Uterus (tissue), 4 donors: Measurements from ENCODE around the gene HLA-DQB1. TPM values are rescaled to one million over a fixed set of nuclear protein-coding genes. Genes with fewer than 3 reads are reported as not detected.
A peak's percentile ranks its signal among the peaks of the same experiment; 100 is the strongest.

ENCODE experiments used
- DNase-seq, 2 donors: peaks; one replicate each; pipeline ENCODE4 v3.0.0-alpha.2; 2019 to 2020
- H3K27ac ChIP-seq, 2 donors: fragments of 200-600 bp; sonication (generic); 1 replicate in 1 of 2; 2 replicates in 1 of 2; pipeline ENCODE4 v1.5.1; 2016 to 2018
- H3K27me3 ChIP-seq, 2 donors: fragments of 200-600 bp; sonication (generic); one replicate each; pipeline ENCODE4 v1.5.1; 2018 to 2019; ENCODE audit warnings: control low read depth in 1 of 2
- H3K36me3 ChIP-seq, 2 donors: fragments of 200-600 bp; sonication (generic); one replicate each; pipeline ENCODE4 v1.5.1; 2019; ENCODE audit warnings: control low read depth in 1 of 2
- H3K4me1 ChIP-seq, 2 donors: fragments of 200-600 bp; sonication (generic); one replicate each; pipeline ENCODE4 v1.5.1; 2018 to 2019; ENCODE audit warnings: control low read depth in 1 of 2
- H3K4me3 ChIP-seq, 2 donors: fragments of 200-600 bp; sonication (generic); 1 replicate in 1 of 2; 2 replicates in 1 of 2; pipeline ENCODE4 v1.5.1; 2018 to 2019; ENCODE audit warnings: mild to moderate bottlenecking in 1 of 2
- H3K9me3 ChIP-seq, 2 donors: fragments of 200-600 bp; sonication (generic); one replicate each; pipeline ENCODE4 v1.5.1; 2019; ENCODE audit warnings: control low read depth in 1 of 2
- POLR2A ChIP-seq, 2 donors: fragments of 450-650 bp; IDR thresholded peaks; one replicate each; pipeline ENCODE4 v1.6.1; 2016; ENCODE audit warnings: antibody characterized with exemption in 2 of 2, mild to moderate bottlenecking in 1 of 2, moderate library complexity in 1 of 2
- intact Hi-C: fragments of 100-400 bp; cut with DNase I; formaldehyde crosslinking; loops from one replicate; pipeline ENCODE4 v1.15.1; 2023; ENCODE audit warnings: low total_unique reads
- total RNA-seq, 4 donors: library from RNA; depleted of rRNA in 3 of 4; stranded (reverse); fragments of >200 nt in 3 of 4; gene quantifications; one replicate each; pipeline versions ENCODE4 v1.1.0 to v1.2.4, GENCODE V29; 2014 to 2023
- TF ChIP-seq, protein P1 (sequence below), 4 experiments: fragments of 200-600 bp in 2 of 4; fragments of 450-650 bp in 2 of 4; sonication (generic) in 2 of 4; IDR thresholded peaks; one replicate each; pipeline ENCODE4 v1.5.1; 2016 to 2019; ENCODE audit warnings: antibody characterized with exemption in 4 of 4, mild to moderate bottlenecking in 2 of 4, moderate library complexity in 1 of 4
- donor health status: DM: yes; HTN: yes; CAD: no.

HLA-DQB1 gene
- total RNA-seq, 4 donors from 2014 or later, result 4.9 to 31.2 (median 17.9) TPM; not detected in 1

DNA sequence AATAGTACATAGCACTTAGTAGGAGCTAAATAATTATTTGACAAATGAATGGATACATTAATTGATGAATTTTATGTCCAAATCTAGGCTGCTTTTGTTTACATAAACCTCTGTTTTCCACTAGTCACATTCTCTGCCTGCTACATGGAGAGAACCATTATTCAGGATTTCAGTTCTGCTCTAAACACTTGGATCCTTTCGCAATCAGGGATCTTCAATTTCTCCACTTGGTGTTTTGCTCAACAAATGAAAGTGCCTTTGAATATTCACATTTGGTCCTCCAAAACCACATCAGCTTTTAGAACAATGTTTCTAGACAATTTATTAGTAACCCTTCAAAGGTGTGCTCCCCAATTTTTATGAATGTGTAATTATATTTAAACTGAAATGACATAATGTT is 30.6 kb upstream of the HLA-DQB1 start:
- H3K36me3 ChIP-seq, result no peaks in the 10 kb centered on the region
- no peaks in the 10 kb centered on the region for H3K9me3 ChIP-seq
- no peak overlapping the region for H3K27ac ChIP-seq
- H3K4me1 ChIP-seq, result no peaks in the 10 kb centered on the region
- TF ChIP-seq, protein P1, sequence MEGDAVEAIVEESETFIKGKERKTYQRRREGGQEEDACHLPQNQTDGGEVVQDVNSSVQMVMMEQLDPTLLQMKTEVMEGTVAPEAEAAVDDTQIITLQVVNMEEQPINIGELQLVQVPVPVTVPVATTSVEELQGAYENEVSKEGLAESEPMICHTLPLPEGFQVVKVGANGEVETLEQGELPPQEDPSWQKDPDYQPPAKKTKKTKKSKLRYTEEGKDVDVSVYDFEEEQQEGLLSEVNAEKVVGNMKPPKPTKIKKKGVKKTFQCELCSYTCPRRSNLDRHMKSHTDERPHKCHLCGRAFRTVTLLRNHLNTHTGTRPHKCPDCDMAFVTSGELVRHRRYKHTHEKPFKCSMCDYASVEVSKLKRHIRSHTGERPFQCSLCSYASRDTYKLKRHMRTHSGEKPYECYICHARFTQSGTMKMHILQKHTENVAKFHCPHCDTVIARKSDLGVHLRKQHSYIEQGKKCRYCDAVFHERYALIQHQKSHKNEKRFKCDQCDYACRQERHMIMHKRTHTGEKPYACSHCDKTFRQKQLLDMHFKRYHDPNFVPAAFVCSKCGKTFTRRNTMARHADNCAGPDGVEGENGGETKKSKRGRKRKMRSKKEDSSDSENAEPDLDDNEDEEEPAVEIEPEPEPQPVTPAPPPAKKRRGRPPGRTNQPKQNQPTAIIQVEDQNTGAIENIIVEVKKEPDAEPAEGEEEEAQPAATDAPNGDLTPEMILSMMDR (IDR thresholded peaks at IDR 0.05), result no peak
- no peak for TF ChIP-seq POLR2A (IDR thresholded peaks at IDR 0.05)
- intact Hi-C loops, result no loop called here
- no peaks in the 10 kb centered on the region for H3K27me3 ChIP-seq
- no peak for DNase-seq
- H3K4me3 ChIP-seq, result no peak overlapping the region

DNA sequence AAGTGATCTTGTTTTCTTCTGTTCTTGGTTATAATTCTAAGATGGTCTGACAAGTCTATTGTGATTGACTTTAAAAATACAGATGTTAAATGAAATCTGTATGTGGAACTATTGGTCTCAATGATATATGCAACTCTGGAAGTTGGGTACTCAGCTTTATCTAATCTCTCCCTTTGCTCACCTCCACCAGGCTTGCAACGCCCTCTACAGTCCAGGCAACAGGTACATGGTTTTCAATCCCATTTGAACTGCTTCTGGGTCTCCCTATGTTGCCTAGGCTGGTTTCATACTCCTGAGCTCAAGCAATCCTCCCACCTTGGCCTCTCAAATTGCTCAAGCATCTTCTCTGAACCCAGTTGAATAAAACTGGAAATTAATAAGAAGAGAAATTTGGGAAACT is 25.6 kb upstream of the HLA-DQB1 start:
- no peaks in the 10 kb centered on the region for H3K27me3 ChIP-seq
- no peaks in the 10 kb centered on the region for H3K9me3 ChIP-seq
- no peak overlapping the region for H3K4me3 ChIP-seq
- H3K27ac ChIP-seq, result no peak overlapping the region
- peak in 1 of 2 donors; percentile 17 for DNase-seq
- no peaks in the 10 kb centered on the region for H3K4me1 ChIP-seq
- no peaks in the 10 kb centered on the region for H3K36me3 ChIP-seq
- TF ChIP-seq, protein P1 (IDR thresholded peaks at IDR 0.05), result peak in 1 of 4 experiments; percentile 7
- no peak for TF ChIP-seq POLR2A (IDR thresholded peaks at IDR 0.05)
- intact Hi-C loops, result no loop called here

DNA sequence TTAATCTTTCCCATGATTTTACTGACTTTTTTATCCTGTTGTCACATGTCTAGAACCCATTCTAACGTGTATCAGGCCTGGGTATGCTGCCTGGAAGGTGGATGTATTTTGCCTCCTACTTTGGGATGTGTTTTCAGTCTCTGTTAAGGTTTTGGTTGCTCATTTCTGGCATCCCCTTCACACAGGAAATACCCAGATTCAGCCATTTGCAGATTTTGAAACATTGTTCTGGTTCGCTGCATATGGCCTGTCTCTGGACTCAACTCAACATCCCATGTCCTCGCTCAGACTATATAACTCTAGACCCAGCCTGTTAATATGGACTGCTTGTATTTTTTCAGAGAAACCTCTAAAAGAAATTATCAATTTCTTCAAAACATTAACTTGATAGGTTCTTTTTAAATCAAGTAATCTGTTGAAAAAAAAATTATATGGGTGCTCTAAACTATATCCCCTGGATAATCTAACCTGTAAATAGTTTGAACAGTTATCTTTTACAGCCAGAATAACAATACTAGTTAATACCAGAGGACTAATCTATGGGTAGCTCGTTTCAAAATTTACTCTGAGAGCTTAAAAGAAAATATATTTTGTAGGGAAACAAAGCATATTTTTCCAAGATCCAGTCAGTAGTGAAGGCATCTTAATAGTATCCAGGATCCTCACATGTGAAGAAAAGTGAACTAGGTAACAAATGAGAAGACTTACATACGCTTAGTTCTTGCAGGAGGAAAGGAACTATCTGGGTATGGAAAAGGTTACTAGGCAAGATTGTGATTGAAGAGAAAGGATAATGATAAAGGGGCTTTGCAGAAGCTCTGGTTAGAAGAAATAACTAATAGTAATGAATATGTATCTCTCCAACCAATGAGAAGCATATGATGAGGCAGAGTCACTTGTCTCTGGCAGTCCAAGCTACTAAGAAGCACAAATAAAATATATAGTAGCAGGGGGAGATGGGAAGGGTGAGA is 23.4 kb upstream of the HLA-DQB1 start:
- Histone ChIP-seq H3K4me1 (no peaks in the 10 kb centered on the region), H3K27me3 (no peaks in the 10 kb centered on the region), H3K27ac (no peak overlapping the region), H3K4me3 (no peak overlapping the region), H3K36me3 (no peaks in the 10 kb centered on the region), H3K9me3 (no peaks in the 10 kb centered on the region)
- TF ChIP-seq, protein P1 (IDR thresholded peaks at IDR 0.05), result no peak
- intact Hi-C loops, result no loop called here
- no peak for DNase-seq

DNA sequence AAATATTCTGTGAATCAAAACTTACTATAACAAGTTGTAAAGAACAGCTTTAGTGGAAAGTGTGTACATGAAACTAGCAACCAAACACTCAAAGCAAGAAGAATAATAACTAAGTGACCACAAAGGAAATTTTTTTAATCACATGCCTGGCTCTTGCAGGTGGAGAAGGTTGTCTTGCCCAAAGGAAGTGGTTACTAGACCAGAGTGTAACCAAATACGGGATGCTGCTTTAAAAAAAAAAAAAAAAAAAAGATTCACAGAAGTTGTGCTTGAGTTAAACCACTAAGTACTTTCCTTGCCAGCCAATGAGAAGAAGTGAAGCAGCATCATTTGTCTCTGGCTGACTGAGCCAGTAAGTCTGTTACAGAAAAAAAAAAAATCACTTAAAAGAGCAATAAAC is 19.1 kb upstream of the HLA-DQB1 start:
- H3K27me3 ChIP-seq, result no peaks in the 10 kb centered on the region
- no peak for TF ChIP-seq POLR2A (IDR thresholded peaks at IDR 0.05)
- TF ChIP-seq, protein P1 (IDR thresholded peaks at IDR 0.05), result no peak
- intact Hi-C loops, result no loop called here
- H3K36me3 ChIP-seq, result no peaks in the 10 kb centered on the region
- no peaks in the 10 kb centered on the region for H3K9me3 ChIP-seq
- H3K4me3 ChIP-seq, result no peak overlapping the region
- H3K27ac ChIP-seq, result no peak overlapping the region
- DNase-seq, result no peak
- no peaks in the 10 kb centered on the region for H3K4me1 ChIP-seq

DNA sequence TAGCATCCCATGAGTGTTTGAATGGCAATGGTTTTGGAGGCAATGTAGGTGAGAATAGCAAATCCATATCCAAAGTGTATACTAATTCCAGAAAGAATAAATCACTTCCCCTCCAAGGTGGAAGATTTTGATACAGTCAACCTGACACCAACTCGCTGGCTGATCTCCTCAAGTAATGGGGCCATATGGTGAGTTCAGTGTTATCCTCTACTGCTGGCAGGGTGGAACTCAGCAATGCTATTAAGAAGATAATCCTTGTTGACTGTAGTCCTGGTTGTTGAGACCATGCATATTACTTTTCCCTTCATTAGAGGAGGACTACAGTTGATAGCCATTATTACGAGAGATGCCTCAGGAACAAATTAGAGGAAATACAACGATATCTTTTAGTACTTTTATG is 17.8 kb upstream of the HLA-DQB1 start:
- no peak overlapping the region for H3K4me3 ChIP-seq
- H3K36me3 ChIP-seq, result no peaks in the 10 kb centered on the region
- H3K27me3 ChIP-seq, result no peaks in the 10 kb centered on the region
- H3K4me1 ChIP-seq, result no peaks in the 10 kb centered on the region
- intact Hi-C loops, result no loop called here
- TF ChIP-seq, protein P1 (IDR thresholded peaks at IDR 0.05), result no peak
- TF ChIP-seq POLR2A (IDR thresholded peaks at IDR 0.05), result no peak
- no peak overlapping the region for H3K27ac ChIP-seq
- no peaks in the 10 kb centered on the region for H3K9me3 ChIP-seq
- no peak for DNase-seq
